Vagina (tissue), 2 donors: ENCODE results near the gene PFKM.

Experiments used
- CTCF ChIP-seq, 3 experiments: fragments of 450-650 bp in 2 of 3; fragments of 200-600 bp in 1 of 3; sonication (generic) in 1 of 3; IDR thresholded peaks; one replicate each; pipeline ENCODE4 v1.5.1; 2017 to 2019; ENCODE audit warnings: antibody characterized with exemption in 3 of 3, mild to moderate bottlenecking in 2 of 3, moderate library complexity in 2 of 3
- POLR2A ChIP-seq, 2 donors: fragments of 450-650 bp; IDR thresholded peaks; one replicate each; pipeline ENCODE4 v1.6.1; 2017; ENCODE audit warnings: antibody characterized with exemption in 2 of 2, mild to moderate bottlenecking in 2 of 2, moderate library complexity in 2 of 2
- POLR2AphosphoS5 ChIP-seq, 2 donors: sonication (generic); formaldehyde crosslinking; IDR thresholded peaks; one replicate each; pipeline ENCODE4 v1.9.0; 2017; ENCODE audit warnings: antibody characterized with exemption in 2 of 2, mild to moderate bottlenecking in 2 of 2, low read depth in 1 of 2; ENCODE audit not compliant: insufficient read depth in 1 of 2

DNA sequence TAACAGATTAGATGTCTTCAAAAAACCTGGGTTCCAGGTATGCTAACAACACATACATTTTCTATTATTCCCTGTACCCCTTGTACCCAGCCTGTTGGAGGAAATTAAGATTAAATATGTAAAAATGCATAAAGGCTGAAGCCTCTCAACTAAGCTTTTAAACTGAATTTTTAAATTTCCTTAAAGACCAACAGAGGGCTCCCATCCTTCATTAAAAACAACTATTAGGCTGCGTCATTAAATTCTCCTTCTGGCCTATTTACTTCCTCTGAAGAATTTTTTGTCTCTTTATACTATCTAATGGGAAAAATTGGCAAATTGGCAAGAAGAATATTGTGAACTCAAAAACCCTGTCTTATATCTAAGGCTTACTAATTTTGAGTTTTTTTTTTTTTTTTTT lies 35.1 kb upstream of the PFKM start:
- TF ChIP-seq CTCF (IDR thresholded peaks at IDR 0.05), result no peak
- TF ChIP-seq POLR2A (IDR thresholded peaks at IDR 0.05), result no peak
- no peak for TF ChIP-seq POLR2AphosphoS5 (IDR thresholded peaks at IDR 0.05; ENCODE audit: insufficient read depth in 1 of 2, low read depth in 1 of 2)
